T47D (cell line): Measurements from ENCODE around the gene TBC1D20.
"Not testable (repeated sequence)": the region's sequence is repeated elsewhere in the genome, so short reads cannot be mapped to it uniquely, and the experiment has no call there.

ENCODE experiments used
- DNase-seq, 2 experiments: peaks; one replicate each; pipeline versions ENCODE4 v3.0.0 to v3.0.0-alpha.2; 2011 to 2012; ENCODE audit warnings: low read depth in 1 of 2, low spot score in 1 of 2
- JUND ChIP-seq: IDR thresholded peaks from 2 replicates; pipeline ENCODE4 v1.6.1; 2012; ENCODE audit warnings: low read depth
- in situ Hi-C: cut with HindIII; loops from 2 replicates; pipeline ENCODE4 v1.10.0; 2016; ENCODE audit warnings: low sequenced_read_pairs, low pct_unique_long_range_greater_than_20kb

The TBC1D20 gene

DNA sequence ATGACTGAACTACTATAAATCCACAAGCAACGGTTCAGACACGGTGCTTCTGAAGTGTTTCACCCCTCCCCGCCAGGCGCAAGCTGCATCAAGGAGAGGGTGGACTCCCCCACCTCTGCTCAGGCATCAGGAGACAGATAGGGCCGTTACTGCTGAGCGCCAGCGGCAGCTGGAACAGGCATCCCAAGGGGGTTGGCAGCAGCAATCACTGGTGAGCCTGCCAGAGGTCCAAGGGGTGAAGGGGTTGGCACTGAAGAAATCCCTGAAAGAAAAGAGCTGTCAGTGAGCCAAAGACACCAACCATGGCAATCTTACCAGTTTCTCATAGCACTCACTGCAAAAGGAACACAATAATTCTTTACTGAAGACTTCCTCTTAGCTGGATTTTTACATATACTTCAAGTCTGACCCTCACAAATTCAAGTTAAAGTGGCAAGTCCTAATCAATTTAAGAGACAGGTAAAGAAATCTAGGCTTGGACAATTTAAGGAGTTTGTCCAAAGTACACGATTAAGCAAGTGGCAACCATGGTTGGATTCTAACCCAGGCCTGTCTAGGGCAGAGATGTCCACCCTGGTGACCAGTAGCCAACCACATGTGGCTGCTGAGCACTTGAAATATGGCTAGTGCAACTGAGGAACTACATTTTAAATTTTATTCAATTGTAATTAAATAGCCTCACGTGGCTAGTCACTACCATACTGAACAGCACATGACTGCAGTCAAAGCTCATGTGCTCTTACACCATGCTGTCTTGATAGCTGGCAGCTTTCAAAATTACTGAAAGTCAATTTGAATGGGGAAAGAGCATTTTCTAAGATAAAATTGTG is 21.7 kb upstream of the TBC1D20 start:
- in situ Hi-C loops = no loop called here
- TF ChIP-seq JUND = no peak
- no peak for DNase-seq

- in situ Hi-C loops = no loop called here
- no peak for TF ChIP-seq JUND
- DNase-seq = no peak
Observed at GRCh38 chr20:481167-481566, 18.8 kb upstream of the TBC1D20 start.

GRCh38 chr20:480044-480443 is 17.7 kb upstream of the TBC1D20 start:
- in situ Hi-C loops = no loop called here
- no peak for TF ChIP-seq JUND
- no peak for DNase-seq

DNA sequence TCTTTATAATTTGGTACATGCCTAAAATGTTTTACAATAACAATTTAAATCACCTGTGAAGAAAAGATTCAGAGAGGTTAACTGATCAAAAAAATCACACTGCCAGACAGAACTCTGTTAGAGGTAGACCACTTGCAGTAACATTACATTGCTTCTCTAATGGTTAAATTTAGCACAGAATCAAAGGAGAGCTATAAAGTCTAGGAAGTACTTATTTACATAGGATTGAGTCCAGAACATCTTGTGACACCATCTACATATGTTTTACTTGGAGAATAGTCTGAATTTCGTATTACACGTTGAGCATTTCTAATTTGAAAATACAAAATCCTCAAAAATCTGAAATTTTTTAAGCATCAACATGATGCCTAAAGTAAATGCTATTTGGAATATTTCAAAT is 17.2 kb upstream of the TBC1D20 start:
- in situ Hi-C loops = no loop called here

DNA sequence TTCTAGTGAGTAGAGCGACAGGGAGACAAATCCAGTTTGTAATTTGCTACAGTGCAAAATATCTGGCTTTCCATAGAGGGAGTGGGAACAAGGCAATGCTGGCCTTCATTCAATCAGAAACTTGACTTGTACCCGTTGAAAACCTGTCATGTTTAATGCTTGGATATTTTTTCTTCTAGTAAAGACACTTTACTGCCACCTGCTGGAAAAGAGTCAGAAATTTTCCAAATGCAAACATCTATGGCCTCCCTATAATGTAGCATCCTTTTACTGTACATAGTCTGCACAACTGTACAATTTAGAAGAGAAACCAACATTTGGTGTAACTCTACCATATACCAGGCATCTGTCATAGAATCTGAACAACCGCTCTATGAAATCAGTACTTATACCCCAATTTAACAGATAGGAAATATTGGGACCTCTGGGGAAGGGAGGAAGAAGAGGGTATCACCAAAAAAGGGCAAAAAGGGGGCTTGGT is 16.7 kb upstream of the TBC1D20 start:
- in situ Hi-C loops = no loop called here
- TF ChIP-seq JUND = no peak
- DNase-seq = peak; percentile 49 to 83

More for the DNA sequence above, 17.2 kb upstream of the TBC1D20 start:
- no peak for TF ChIP-seq JUND
- DNase-seq = no peak

DNA sequence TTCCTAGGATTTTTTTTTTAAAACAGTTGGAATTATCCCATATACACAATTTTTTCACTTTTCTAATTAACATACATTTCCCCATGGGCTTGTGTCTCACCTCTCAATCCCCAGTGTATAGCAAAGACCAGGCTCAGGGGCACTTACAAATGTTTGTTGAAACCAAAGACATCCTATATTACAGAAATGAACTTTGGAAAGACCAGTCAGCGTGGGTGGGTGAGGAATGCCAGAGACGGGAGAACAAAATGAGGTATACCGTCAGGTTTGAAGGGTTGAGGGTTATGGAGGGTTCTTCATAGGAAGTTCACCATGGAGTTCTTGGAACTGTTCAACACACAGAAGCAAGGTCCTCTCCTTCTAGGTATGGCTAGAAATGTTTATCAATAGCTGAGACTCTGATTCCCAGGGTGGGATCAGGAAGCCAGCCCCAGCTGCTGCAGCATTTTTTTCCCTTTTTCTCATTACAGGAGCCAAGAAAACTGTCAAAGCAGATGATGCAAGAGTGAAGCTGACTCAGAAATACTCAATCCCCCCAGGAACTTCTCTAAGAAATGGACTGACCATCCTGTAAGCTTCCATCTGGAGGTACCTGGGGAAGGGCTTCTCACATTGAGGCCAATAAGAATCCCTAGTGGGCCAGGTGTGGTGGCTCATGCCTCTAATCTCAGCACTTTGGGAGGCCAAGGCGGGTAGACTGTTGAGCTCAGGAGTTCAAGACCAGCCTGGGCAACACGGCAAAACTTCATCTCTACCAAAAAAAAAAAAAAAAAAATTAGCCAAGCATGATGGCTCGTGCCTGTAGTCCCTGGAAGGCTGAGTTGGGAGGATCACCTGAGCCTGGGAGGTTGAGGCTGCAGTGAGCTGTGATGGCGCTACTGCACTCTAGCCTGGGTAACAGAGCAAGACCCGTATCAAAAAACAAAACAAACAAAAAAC is 15.9 kb upstream of the TBC1D20 start:
- in situ Hi-C loops = no loop called here
- no peak for DNase-seq
- no peak for TF ChIP-seq JUND

DNA sequence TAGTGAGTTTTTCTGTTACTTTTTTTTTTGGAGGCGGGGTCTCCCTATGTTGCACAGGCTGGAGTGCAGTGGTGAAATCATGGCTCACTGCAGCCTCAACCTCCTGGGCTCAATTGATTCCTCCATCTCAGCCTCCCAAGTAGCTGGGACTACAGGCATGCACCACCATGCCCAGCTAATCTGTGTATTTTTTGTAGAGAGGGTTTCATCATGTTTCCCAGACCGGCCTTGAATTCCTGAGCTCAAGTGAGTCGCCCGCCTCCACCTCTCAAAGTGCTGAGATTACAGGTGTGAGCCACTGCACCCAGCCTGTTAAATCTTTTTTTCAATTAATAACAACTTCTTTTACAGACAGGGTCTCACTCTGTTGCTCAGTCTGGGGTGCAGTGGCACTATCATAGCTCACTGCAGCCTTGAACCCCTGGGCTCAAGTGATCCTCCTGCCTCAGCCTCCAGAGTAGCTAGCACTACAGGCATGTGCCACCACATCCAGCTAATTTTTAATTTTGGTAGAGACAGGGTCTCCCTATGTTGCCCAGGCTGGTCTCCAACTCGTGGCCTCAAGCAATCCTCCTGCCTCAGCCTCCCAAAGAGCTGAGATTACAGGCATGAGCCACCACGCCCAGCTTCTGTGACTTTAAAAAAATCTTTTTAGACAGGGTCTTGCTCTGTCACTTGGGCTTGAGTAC is 14.4 kb upstream of the TBC1D20 start:
- DNase-seq, in situ Hi-C loops: not testable (repeated sequence)

DNA sequence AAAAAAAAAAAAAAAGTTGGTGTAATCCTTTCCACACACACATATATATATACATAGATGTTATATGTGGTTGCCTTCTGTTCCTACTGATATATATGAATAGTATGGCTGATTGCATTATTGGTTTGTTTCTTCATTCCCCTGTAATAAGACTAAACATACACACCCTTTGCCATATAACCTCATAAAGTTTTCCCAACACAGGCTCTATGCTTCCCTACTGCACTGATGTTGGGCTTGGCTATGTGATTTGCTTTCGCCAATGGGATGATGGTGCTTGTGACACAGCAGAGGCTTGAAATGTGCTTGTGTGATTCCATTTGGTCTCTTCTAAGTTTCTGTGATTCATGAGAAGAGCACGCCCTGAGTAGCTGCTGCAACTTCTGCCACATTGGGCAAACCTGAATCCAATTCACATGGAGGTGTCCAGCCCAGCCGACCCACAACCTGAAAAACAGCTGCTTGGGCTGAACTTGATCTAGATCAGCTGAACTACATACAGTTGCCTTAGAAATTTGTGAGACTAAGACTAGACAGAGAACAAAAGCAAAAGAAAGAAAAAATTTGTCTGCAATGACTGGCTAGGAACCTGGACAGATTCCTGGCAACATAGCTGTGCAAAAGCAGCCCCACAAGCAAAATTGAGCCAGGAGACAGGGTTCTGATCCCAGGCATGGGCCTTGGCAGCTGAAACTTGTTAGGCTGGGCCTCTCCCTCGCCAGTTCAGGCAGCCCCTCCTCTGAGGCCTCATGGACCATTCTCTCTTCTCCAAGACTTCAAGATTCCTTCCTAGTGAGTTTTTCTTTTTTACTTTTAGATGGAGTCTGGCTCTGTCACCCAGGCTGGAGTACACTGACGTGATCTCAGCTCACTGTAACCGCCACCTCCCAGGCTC is 13.4 kb upstream of the TBC1D20 start:
- no peak for DNase-seq
- in situ Hi-C loops = no loop called here
- TF ChIP-seq JUND = no peak

GRCh38 chr20:474581-474980 is 12.2 kb upstream of the TBC1D20 start:
- no peak for TF ChIP-seq JUND
- in situ Hi-C loops = no loop called here
- no peak for DNase-seq

DNA sequence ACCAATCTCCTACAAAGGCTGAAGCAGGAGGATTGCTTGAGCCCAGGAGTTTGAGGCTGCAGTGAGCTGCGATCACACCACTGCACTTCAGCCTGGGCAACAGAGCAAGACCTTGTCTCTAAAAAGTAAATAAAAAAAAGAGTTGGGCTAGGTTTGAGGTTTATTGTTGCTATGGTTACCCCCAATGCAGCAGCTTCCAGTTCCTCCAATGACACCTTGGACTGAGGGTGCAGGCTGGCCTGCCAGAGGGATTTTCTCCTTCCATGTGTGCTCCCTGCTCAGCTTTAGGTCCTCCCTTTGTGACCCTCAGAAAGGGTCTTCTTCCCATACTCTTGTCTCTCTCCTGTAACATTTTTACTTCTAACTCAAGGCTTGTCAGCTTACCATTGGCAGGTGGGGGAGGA is 10.6 kb upstream of the TBC1D20 start:
- no peak for DNase-seq
- TF ChIP-seq JUND = no peak
- in situ Hi-C loops = no loop called here

DNA sequence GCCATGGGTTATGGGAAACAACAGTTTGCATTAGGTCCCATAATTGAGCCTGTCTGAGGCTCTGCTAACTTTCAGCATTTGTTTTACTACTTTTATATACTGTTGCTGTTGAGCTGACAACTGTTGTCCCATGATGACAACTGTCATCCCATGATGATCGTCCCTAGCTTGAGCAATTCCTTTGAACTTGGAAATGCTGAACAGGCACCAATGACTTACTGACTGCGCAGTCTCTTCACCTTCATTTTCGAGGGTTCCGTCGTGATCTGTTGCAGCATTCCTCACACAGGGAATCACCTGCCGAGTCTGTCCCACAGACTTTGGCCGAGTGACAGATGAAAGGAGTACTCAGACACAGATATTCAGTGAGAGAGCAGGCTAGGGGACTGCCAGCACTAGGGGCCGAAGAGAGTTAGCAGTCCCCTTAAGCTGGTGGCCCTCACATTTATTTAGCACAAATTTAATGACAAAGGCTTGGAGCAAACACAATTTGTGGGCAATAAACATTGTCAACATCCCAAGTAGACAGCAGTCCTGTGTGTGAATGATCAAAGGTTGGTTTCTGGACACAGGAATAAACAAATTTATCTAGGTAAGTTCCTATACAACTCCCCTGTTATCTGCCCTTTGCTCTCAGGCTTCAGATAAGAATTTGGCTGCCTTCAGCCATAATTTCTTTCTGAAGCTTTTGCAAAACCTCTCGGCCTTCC is 10.0 kb upstream of the TBC1D20 start:
- no peak for DNase-seq
- no peak for TF ChIP-seq JUND
- in situ Hi-C loops = no loop called here
